HTR-8/SVneo (cell line): ENCODE measurements around the gene SCAF11.
A peak's percentile ranks its signal among the peaks of the same experiment; 100 is the strongest.

Experiments used
- DNase-seq: peaks from one replicate; pipeline ENCODE4 v3.0.0; 2011; ENCODE audit warnings: low spot score, mixed read lengths; ENCODE audit not compliant: insufficient read length
- FAIRE-seq: peaks from 2 replicates; lab custom pipeline; 2011; peaks lifted over from hg19 to GRCh38; lab: Jason Lieb, UNC

The SCAF11 gene

GRCh38 chr12:45933504-45933903, 56.9 kb downstream of the SCAF11 start:
- no peak for DNase-seq
- FAIRE-seq, result no peak

GRCh38 chr12:45930369-45930768, 60.0 kb downstream of the SCAF11 start:
- DNase-seq (no peak), FAIRE-seq (no peak)

GRCh38 chr12:45928309-45928708, 62.1 kb downstream of the SCAF11 start:
- DNase-seq (no peak), FAIRE-seq (no peak)

GRCh38 chr12:45918818-45919217, 71.6 kb downstream of the SCAF11 start:
- no peak for FAIRE-seq

GRCh38 chr12:45915405-45915804, 75.0 kb downstream of the SCAF11 start:
- DNase-seq (no peak), FAIRE-seq (no peak)

More at GRCh38 chr12:45918818-45919217, 71.6 kb downstream of the SCAF11 start:
- DNase-seq, result no peak

- no peak for FAIRE-seq
These were observed 76.3 kb downstream of the SCAF11 start for GRCh38 chr12:45914090-45914489.

GRCh38 chr12:45913631-45914030, 76.7 kb downstream of the SCAF11 start:
- DNase-seq (no peak), FAIRE-seq (no peak)

More at GRCh38 chr12:45914090-45914489, 76.3 kb downstream of the SCAF11 start:
- peak; percentile 32 for DNase-seq

- DNase-seq (no peak), FAIRE-seq (no peak)
These were observed 77.6 kb downstream of the SCAF11 start for GRCh38 chr12:45912774-45913173.

- FAIRE-seq, result no peak
These were observed 81.2 kb downstream of the SCAF11 start for GRCh38 chr12:45909041-45909713.

GRCh38 chr12:45907955-45908354, 82.4 kb downstream of the SCAF11 start:
- DNase-seq, result no peak
- FAIRE-seq, result no peak

More at GRCh38 chr12:45909041-45909713, 81.2 kb downstream of the SCAF11 start:
- DNase-seq, result no peak

GRCh38 chr12:45898094-45898493, 92.3 kb downstream of the SCAF11 start:
- FAIRE-seq (no peak), DNase-seq (no peak)

GRCh38 chr12:45895961-45896360, 94.4 kb downstream of the SCAF11 start:
- FAIRE-seq, result no peak
- no peak for DNase-seq

- no peak for DNase-seq
- no peak for FAIRE-seq
These were observed 97.1 kb downstream of the SCAF11 start for GRCh38 chr12:45893240-45893639.

GRCh38 chr12:45890276-45890675, 100.1 kb downstream of the SCAF11 start:
- FAIRE-seq, result no peak
- no peak for DNase-seq

GRCh38 chr12:45887544-45887943, 102.8 kb downstream of the SCAF11 start:
- DNase-seq (no peak), FAIRE-seq (no peak)

- FAIRE-seq, result no peak
These were observed 103.7 kb downstream of the SCAF11 start for GRCh38 chr12:45886685-45887084.

GRCh38 chr12:45883187-45883586, 107.2 kb downstream of the SCAF11 start:
- no peak for FAIRE-seq
- DNase-seq, result no peak

More at GRCh38 chr12:45886685-45887084, 103.7 kb downstream of the SCAF11 start:
- DNase-seq, result no peak

GRCh38 chr12:45880533-45880932, 109.8 kb downstream of the SCAF11 start:
- DNase-seq (no peak), FAIRE-seq (no peak)

GRCh38 chr12:45879363-45879895, 110.9 kb downstream of the SCAF11 start:
- no peak for FAIRE-seq
- no peak for DNase-seq

- DNase-seq (no peak), FAIRE-seq (no peak)
These were observed 111.6 kb downstream of the SCAF11 start for GRCh38 chr12:45878630-45879255.

GRCh38 chr12:45877069-45877468, 113.3 kb downstream of the SCAF11 start:
- DNase-seq (no peak), FAIRE-seq (no peak)
